GM23248 (cell line): Measurements from ENCODE around the gene STK36.

Experiments
- EZH2 ChIP-seq: fragments of 200-600 bp; sonication (generic); IDR thresholded peaks from 2 replicates; pipeline ENCODE4 v1.6.1; 2018; ENCODE audit warnings: antibody characterized with exemption, mild to moderate bottlenecking; ENCODE audit not compliant: insufficient read depth, poor library complexity, severe bottlenecking
- EZH2phosphoT487 ChIP-seq: fragments of 200-600 bp; sonication (generic); IDR thresholded peaks from 2 replicates; pipeline ENCODE4 v1.6.1; 2018; ENCODE audit warnings: antibody characterized with exemption, moderate library complexity, mild to moderate bottlenecking, low read depth; ENCODE audit not compliant: insufficient read depth

DNA sequence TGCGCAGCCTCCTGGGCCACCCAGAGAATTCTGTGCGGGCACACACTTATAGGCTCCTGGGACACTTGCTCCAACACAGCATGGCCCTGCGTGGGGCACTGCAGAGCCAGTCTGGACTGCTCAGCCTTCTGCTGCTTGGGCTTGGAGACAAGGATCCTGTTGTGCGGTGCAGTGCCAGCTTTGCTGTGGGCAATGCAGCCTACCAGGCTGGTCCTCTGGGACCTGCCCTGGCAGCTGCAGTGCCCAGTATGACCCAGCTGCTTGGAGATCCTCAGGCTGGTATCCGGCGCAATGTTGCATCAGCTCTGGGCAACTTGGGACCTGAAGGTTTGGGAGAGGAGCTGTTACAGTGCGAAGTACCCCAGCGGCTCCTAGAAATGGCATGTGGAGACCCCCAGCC is 27.0 kb downstream of the STK36 start:
- TF ChIP-seq EZH2 (no peak), EZH2phosphoT487 (no peak)
